GM23248 (cell line): ENCODE data around the gene CERT1.

ENCODE experiments used
- EZH2 ChIP-seq: fragments of 200-600 bp; sonication (generic); IDR thresholded peaks from 2 replicates; pipeline ENCODE4 v1.6.1; 2018; ENCODE audit warnings: antibody characterized with exemption, mild to moderate bottlenecking; ENCODE audit not compliant: insufficient read depth, poor library complexity, severe bottlenecking
- EZH2phosphoT487 ChIP-seq: fragments of 200-600 bp; sonication (generic); IDR thresholded peaks from 2 replicates; pipeline ENCODE4 v1.6.1; 2018; ENCODE audit warnings: antibody characterized with exemption, moderate library complexity, mild to moderate bottlenecking, low read depth; ENCODE audit not compliant: insufficient read depth

- TF ChIP-seq EZH2 (no peak), EZH2phosphoT487 (no peak)
These were observed 42.8 kb downstream of the CERT1 start for GRCh38 chr5:75468593-75468992.
